MM.1S (cell line): Measurements from ENCODE around the gene STARD3.

Source experiments
- DNase-seq: peaks from one replicate; pipeline ENCODE4 v3.0.0-alpha.2; 2015
- H2AFZ ChIP-seq: fragments of 300-600 bp; sonication (generic); 2 replicates; pipeline ENCODE4 v1.6.0; 2016; ENCODE audit warnings: antibody characterized with exemption, low read length
- H3F3A ChIP-seq: fragments of 300-600 bp; sonication (generic); 2 replicates; pipeline ENCODE4 v1.6.1; 2016; ENCODE audit warnings: mild to moderate bottlenecking, antibody characterized with exemption, low read length, moderate library complexity, mixed read lengths; ENCODE audit not compliant: insufficient read depth
- H3K27ac ChIP-seq: fragments of 300-600 bp; sonication (generic); 2 replicates; pipeline ENCODE4 v1.5.1; 2016; ENCODE audit warnings: mild to moderate bottlenecking, low read length
- H3K27me3 ChIP-seq: fragments of 300-600 bp; sonication (generic); replicated peaks from 2 replicates; pipeline ENCODE4 v1.6.0; 2016; ENCODE audit warnings: low read length; ENCODE audit not compliant: insufficient read depth
- H3K36me3 ChIP-seq: fragments of 300-600 bp; sonication (generic); replicated peaks from 2 replicates; pipeline ENCODE4 v1.6.1; 2016; ENCODE audit warnings: mild to moderate bottlenecking, low read length, mixed read lengths; ENCODE audit not compliant: insufficient read depth
- H3K4me1 ChIP-seq: fragments of 300-600 bp; sonication (generic); 2 replicates; pipeline ENCODE4 v1.6.1; 2016; ENCODE audit warnings: low read length, mixed read lengths
- H3K4me2 ChIP-seq: fragments of 300-600 bp; sonication (generic); 2 replicates; pipeline ENCODE4 v1.6.0; 2016; ENCODE audit warnings: low read depth, low read length
- H3K4me3 ChIP-seq: fragments of 300-600 bp; sonication (generic); 2 replicates; pipeline ENCODE4 v1.5.1; 2016; ENCODE audit warnings: low read length, mixed read lengths
- H3K79me2 ChIP-seq: fragments of 300-600 bp; sonication (generic); 2 replicates; pipeline ENCODE4 v1.6.1; 2016; ENCODE audit warnings: mixed run types, low read length, mixed read lengths
- H3K9ac ChIP-seq: fragments of 300-600 bp; sonication (generic); 2 replicates; pipeline ENCODE4 v1.6.1; 2016; ENCODE audit warnings: low read length, mixed read lengths
- H3K9me2 ChIP-seq: fragments of 300-600 bp; sonication (generic); replicated peaks from 2 replicates; pipeline ENCODE4 v1.6.1; 2016; ENCODE audit warnings: mild to moderate bottlenecking, low read length, mixed read lengths; ENCODE audit not compliant: insufficient read depth
- H3K9me3 ChIP-seq: fragments of 300-600 bp; sonication (generic); replicated peaks from 2 replicates; pipeline ENCODE4 v1.6.1; 2016; ENCODE audit warnings: mild to moderate bottlenecking, low read length, mixed read lengths; ENCODE audit not compliant: insufficient read depth
- H4K20me1 ChIP-seq: fragments of 300-600 bp; sonication (generic); 2 replicates; pipeline ENCODE4 v1.6.1; 2016; ENCODE audit warnings: mild to moderate bottlenecking, low read length, moderate library complexity, mixed read lengths; ENCODE audit not compliant: insufficient read depth
- CTCF ChIP-seq: fragments of 300-600 bp; sonication (generic); IDR thresholded peaks from 2 replicates; pipeline ENCODE4 v1.5.1; 2016; ENCODE audit warnings: antibody characterized with exemption, low read length, mixed read lengths
- EZH2 ChIP-seq: fragments of 300-600 bp; sonication (generic); optimal IDR thresholded peaks from 2 replicates; pipeline ENCODE3; 2017; ENCODE audit warnings: low read depth, mild to moderate bottlenecking, antibody characterized with exemption, low read length, mixed read lengths
- EZH2phosphoT487 ChIP-seq: fragments of 300-600 bp; sonication (generic); IDR thresholded peaks from 2 replicates; pipeline ENCODE4 v1.6.1; 2018; ENCODE audit warnings: antibody characterized with exemption, low read length

The STARD3 gene

GRCh38 chr17:39647256-39647655, 10.3 kb downstream of the STARD3 start:
- no peak overlapping the region for H3K4me3 ChIP-seq
- TF ChIP-seq EZH2phosphoT487: no peak
- TF ChIP-seq EZH2: no peak
- TF ChIP-seq CTCF: no peak

GRCh38 chr17:39648616-39649366, 11.8 kb downstream of the STARD3 start:
- Histone ChIP-seq H2AFZ (no peak overlapping the region), H3K4me2 (no peak overlapping the region), H3K4me3 (no peak overlapping the region), H4K20me1 (no peaks in the 10 kb centered on the region), H3K9me3 (no peaks in the 10 kb centered on the region), H3K36me3 (no peaks in the 10 kb centered on the region), H3K27ac (no peak overlapping the region), H3K9me2 (no peaks in the 10 kb centered on the region), H3K4me1 (no peaks in the 10 kb centered on the region), H3F3A (no peaks in the 10 kb centered on the region), H3K27me3 (no peaks in the 10 kb centered on the region), H3K9ac (no peak overlapping the region), H3K79me2 (peaks cover 24% of the 10 kb centered on the region)
- DNase-seq: no peak
- TF ChIP-seq EZH2phosphoT487 (no peak), EZH2 (no peak)

More at GRCh38 chr17:39647256-39647655, 10.3 kb downstream of the STARD3 start:
- Histone ChIP-seq H3K9me2 (no peaks in the 10 kb centered on the region), H3F3A (no peaks in the 10 kb centered on the region), H4K20me1 (no peaks in the 10 kb centered on the region), H3K79me2 (peaks cover 40% of the 10 kb centered on the region), H2AFZ (no peak overlapping the region), H3K36me3 (no peaks in the 10 kb centered on the region), H3K27ac (no peak overlapping the region), H3K4me1 (no peaks in the 10 kb centered on the region), H3K4me2 (no peak overlapping the region), H3K27me3 (no peaks in the 10 kb centered on the region), H3K9ac (no peak overlapping the region), H3K9me3 (no peaks in the 10 kb centered on the region)
- DNase-seq: no peak

GRCh38 chr17:39650121-39650579, 13.2 kb downstream of the STARD3 start:
- no peaks in the 10 kb centered on the region for H3K9me3 ChIP-seq
- no peak overlapping the region for H3K27ac ChIP-seq
- no peaks in the 10 kb centered on the region for H4K20me1 ChIP-seq
- H3K36me3 ChIP-seq: no peaks in the 10 kb centered on the region
- H3K4me3 ChIP-seq: no peak overlapping the region
- no peak overlapping the region for H3K4me2 ChIP-seq
- H3K4me1 ChIP-seq: no peaks in the 10 kb centered on the region
- no peak overlapping the region for H3K9ac ChIP-seq
- no peaks in the 10 kb centered on the region for H3F3A ChIP-seq
- DNase-seq: no peak
- H3K27me3 ChIP-seq: no peaks in the 10 kb centered on the region
- TF ChIP-seq EZH2phosphoT487: no peak
- no peak for TF ChIP-seq CTCF
- no peak for TF ChIP-seq EZH2
- H3K9me2 ChIP-seq: no peaks in the 10 kb centered on the region
- no peak overlapping the region for H2AFZ ChIP-seq
- H3K79me2 ChIP-seq: peaks cover 21% of the 10 kb centered on the region

- Histone ChIP-seq H3K27ac (no peak overlapping the region), H2AFZ (no peak overlapping the region), H3K9ac (no peak overlapping the region), H3K4me2 (no peak overlapping the region), H3K9me2 (no peaks in the 10 kb centered on the region), H3K4me3 (no peak overlapping the region), H3K27me3 (no peaks in the 10 kb centered on the region), H3F3A (no peaks in the 10 kb centered on the region), H4K20me1 (no peaks in the 10 kb centered on the region), H3K9me3 (no peaks in the 10 kb centered on the region), H3K79me2 (peaks cover 16% of the 10 kb centered on the region), H3K4me1 (no peaks in the 10 kb centered on the region), H3K36me3 (no peaks in the 10 kb centered on the region)
- TF ChIP-seq EZH2phosphoT487: no peak
- no peak for TF ChIP-seq EZH2
- TF ChIP-seq CTCF: no peak
- no peak for DNase-seq
Observed at GRCh38 chr17:39651923-39652586, 15.1 kb downstream of the STARD3 start.
